HEK293T (cell line): ENCODE results near the gene TTLL1.

Source experiments
- ARNT ChIP-seq: fragments of 450-650 bp; IDR thresholded peaks from 2 replicates; pipeline ENCODE4 v1.6.1; 2017; ENCODE audit warnings: mild to moderate bottlenecking
- CTBP1 ChIP-seq: fragments of 450-650 bp; IDR thresholded peaks from 2 replicates; pipeline ENCODE4 v1.6.1; 2016; ENCODE audit warnings: borderline replicate concordance
- ELF4 ChIP-seq: fragments of 450-650 bp; IDR thresholded peaks from 2 replicates; pipeline ENCODE4 v1.6.1; 2017; ENCODE audit warnings: antibody characterized with exemption
- FOXA1 ChIP-seq: fragments of 450-650 bp; IDR thresholded peaks from 2 replicates; pipeline ENCODE4 v1.6.1; 2016; ENCODE audit warnings: mild to moderate bottlenecking
- FOXK2 ChIP-seq: fragments of 450-650 bp; IDR thresholded peaks from 2 replicates; pipeline ENCODE4 v1.6.1; 2016; ENCODE audit warnings: mild to moderate bottlenecking
- HDGF ChIP-seq: fragments of 450-650 bp; IDR thresholded peaks from 2 replicates; pipeline ENCODE4 v1.6.1; 2017; ENCODE audit warnings: antibody characterized with exemption, borderline replicate concordance
- LEF1 ChIP-seq: fragments of 450-650 bp; IDR thresholded peaks from 2 replicates; pipeline ENCODE4 v1.6.1; 2017; ENCODE audit warnings: mild to moderate bottlenecking, borderline replicate concordance
- SUZ12 ChIP-seq: fragments of 450-650 bp; IDR thresholded peaks from 2 replicates; pipeline ENCODE4 v1.6.1; 2016; ENCODE audit warnings: mild to moderate bottlenecking

DNA sequence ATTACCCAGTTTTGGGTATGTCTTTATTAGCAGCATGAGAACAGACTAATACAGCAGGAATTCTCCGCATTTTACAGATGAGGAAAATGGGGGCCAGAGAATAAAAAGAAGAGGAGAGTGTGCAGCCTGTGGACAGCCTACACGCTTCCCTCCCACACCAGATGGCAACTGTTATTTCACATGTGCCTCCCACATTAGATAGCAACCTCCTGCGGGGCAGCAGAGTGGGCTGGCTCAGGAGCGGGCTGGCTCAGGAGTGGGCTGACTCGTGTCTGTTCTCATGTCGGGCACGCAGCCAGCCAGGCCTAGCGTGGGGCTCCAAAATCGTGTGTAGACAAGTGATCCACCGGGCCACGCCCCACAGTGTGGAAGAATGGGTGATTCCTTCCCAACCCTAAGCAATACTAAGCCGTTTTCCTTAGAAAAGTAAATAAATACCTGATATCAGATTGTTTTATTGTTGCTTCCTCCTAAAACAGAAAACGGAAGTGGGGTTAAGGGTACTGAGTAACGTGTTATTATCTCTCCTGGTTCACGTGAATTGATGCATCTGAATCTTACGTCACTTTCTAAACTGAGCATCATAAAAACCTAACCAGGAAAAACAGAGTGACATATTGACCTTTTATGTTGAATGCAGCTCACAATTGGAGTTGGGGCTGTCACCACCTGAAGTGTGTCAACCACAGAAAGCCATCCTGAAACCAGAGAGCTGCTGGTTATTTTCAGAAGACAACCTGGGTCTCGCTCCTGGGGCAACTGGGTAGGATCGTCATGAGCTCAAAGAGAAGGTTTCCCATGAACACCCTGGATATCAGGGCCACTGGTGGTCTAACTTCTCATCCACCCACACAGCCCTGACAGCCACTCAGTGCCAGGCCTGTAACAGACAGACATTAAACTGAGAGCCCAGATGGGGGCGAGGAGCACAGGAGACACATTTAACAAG, 3.3 kb downstream of the TTLL1 start:
- TF ChIP-seq LEF1: no peak
- TF ChIP-seq ELF4: no peak
- no peak for TF ChIP-seq FOXA1
- no peak for TF ChIP-seq SUZ12
- TF ChIP-seq CTBP1: no peak
- TF ChIP-seq ARNT: no peak
- TF ChIP-seq HDGF: no peak
- TF ChIP-seq FOXK2: no peak
